ENCODE measurements around the gene EFEMP1.

DNA sequence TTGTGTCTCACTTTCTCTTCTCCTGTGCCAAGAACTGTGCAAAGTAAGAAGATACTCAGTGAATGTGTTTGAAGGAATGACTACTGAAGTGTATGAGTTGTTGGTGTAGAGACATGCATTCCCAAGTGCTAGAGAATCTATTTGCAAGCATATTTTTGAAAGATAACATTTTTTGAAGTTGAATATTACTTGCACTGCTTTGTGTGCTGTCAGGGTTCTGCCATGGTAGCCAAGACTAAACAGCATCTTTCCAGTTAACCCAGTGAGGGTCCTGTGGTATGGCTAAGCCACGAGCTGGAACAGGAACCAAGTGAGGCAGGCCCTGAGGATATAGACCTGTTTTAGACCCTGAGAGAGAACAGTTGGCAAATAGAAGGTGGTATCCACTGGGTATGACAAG, 35.2 kb upstream of the EFEMP1 start:
- TF ChIP-seq ZNF292 (CRISPR knock-in tag; IDR thresholded peaks at IDR 0.05; ENCODE audit: borderline replicate concordance, low read depth) (no peak), MAX (IDR thresholded peaks at IDR 0.05) (no peak), CEBPB (IDR thresholded peaks at IDR 0.05; ENCODE audit: borderline replicate concordance, low read depth, low read length) (no peak), PCBP2 (optimal IDR thresholded peaks at IDR 0.05; ENCODE audit: low read depth, low read length, poor library complexity, severe bottlenecking) (no peak), ZNF121 (CRISPR knock-in tag; IDR thresholded peaks at IDR 0.05) (no peak), CAMTA2 (CRISPR knock-in tag; IDR thresholded peaks at IDR 0.05; ENCODE audit: borderline replicate concordance) (no peak), CREB1 (IDR thresholded peaks at IDR 0.05) (no peak), CREB1 (CRISPR knock-in tag; IDR thresholded peaks at IDR 0.05) (no peak), SP1 (IDR thresholded peaks at IDR 0.05) (no peak), SP1 (CRISPR knock-in tag; IDR thresholded peaks at IDR 0.05) (no peak), ZNF660 (CRISPR knock-in tag; IDR thresholded peaks at IDR 0.05; ENCODE audit: borderline replicate concordance, low read depth) (no peak), NAIF1 (CRISPR knock-in tag; IDR thresholded peaks at IDR 0.05; ENCODE audit: borderline replicate concordance) (no peak), BCL6 (CRISPR knock-in tag; IDR thresholded peaks at IDR 0.05) (no peak)
